HG02852 (cell line): ENCODE data around the gene PLLP.

Source experiments
- ATAC-seq: cut with Tn5 transposase; IDR thresholded peaks from one replicate; pipeline ENCODE4 v1.9.1; 2021; ENCODE audit warnings: mild to moderate bottlenecking, moderate library complexity; ENCODE audit not compliant: unreplicated experiment

Gene PLLP

GRCh38 chr16:57231821-57232350 is 52.6 kb downstream of the PLLP start:
- no peak for ATAC-seq

- no peak for ATAC-seq
Observed at GRCh38 chr16:57229079-57229478, 55.4 kb downstream of the PLLP start.

GRCh38 chr16:57226701-57227621 is 57.5 kb downstream of the PLLP start:
- ATAC-seq = no peak

- no peak for ATAC-seq
Observed at GRCh38 chr16:57225978-57226377, 58.5 kb downstream of the PLLP start.

- ATAC-seq = no peak
Observed at GRCh38 chr16:57224651-57225335, 59.7 kb downstream of the PLLP start.

- ATAC-seq = no peak
Observed at GRCh38 chr16:57223057-57223456, 61.4 kb downstream of the PLLP start.

GRCh38 chr16:57216968-57217367 is 67.5 kb downstream of the PLLP start:
- no peak for ATAC-seq

DNA sequence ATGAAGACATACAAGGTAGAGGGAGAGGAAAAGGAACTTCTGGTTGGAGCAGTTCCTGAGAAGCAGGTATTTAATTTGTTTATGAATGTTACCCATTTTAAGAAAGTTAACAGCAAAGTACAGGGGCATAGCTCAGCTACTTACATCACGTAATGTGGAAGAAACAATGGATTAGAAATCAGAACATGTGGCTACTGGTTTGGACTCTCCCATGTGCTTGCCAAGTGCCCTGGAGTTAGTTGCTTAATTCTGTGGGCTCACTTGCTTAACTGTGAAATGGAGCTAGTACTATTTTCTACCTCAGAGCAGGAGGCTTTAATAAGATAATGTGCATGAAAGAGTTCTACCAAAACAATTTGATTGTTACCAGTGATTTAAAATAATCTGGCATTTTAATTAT is 71.0 kb downstream of the PLLP start:
- no peak for ATAC-seq

GRCh38 chr16:57209780-57210179 is 74.7 kb downstream of the PLLP start:
- ATAC-seq = no peak

DNA sequence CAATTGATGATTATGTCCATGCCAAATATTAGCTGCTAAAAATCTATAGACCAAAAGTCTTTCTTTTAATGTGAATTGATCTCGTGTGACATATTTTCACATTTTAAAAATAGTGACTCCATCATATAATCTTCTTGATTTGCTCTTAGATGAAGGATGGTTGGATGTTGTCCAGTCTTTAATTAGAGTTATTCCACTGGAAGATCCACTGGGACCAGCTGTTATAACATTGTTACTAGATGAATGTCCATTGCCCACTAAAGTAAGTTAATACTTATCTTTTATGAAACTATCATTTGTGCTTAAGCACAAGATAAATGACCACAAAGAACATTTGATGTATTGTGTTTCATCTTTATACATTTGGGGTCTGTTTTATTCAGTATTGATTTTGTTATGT is 75.5 kb downstream of the PLLP start:
- no peak for ATAC-seq
